ENCODE measurements around the gene FAM98B. TPM values are rescaled to one million over a fixed set of nuclear protein-coding genes. Genes with fewer than 3 reads are reported as not detected.

FAM98B gene
- total RNA-seq, 3 donors from 2014 or later = 42.5 to 44.6 (median 44.0) TPM

GRCh38 chr15:38531509-38531908, 77.6 kb downstream of the FAM98B start:
- no peaks in the 10 kb centered on the region for H3K27me3 Mint-ChIP-seq (ENCODE audit: low read depth)
- no peak overlapping the region for H3K4me3 Mint-ChIP-seq
- DNase-seq (no peak), ATAC-seq (no peak)
- peaks cover 71% of the 10 kb centered on the region for H3K36me3 Mint-ChIP-seq (ENCODE audit: insufficient read depth)
- H3K4me1 Mint-ChIP-seq (ENCODE audit: low read depth) = peaks cover 92% of the 10 kb centered on the region
- no peaks in the 10 kb centered on the region for H3K9me3 Mint-ChIP-seq

DNA sequence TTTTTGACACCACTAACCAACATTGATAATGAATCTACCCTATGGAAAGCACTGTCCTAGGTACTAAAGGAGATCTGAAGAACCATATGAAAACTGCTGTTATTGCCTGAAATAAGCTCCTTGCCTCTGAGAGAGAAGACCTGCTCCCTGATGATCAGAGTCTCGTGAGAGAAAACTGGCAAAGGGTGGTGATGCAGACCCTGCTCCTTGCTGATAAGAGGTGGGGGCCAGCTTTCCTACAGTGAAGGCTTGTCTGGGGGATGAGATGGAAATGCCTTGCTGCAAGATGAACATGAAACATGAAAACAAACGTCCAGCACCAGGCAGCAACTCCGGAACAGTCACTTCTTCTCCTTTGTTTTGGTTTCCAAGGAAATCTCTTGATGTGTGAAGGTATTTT, 78.8 kb downstream of the FAM98B start:
- no peak for DNase-seq
- ATAC-seq = no peak
- Mint-ChIP-seq H3K9me3 (no peaks in the 10 kb centered on the region), H3K4me3 (peak overlapping the region; percentile 27), H3K4me1 (ENCODE audit: low read depth) (peaks cover 95% of the 10 kb centered on the region), H3K36me3 (ENCODE audit: insufficient read depth) (peaks cover 68% of the 10 kb centered on the region), H3K27me3 (ENCODE audit: low read depth) (no peaks in the 10 kb centered on the region)

DNA sequence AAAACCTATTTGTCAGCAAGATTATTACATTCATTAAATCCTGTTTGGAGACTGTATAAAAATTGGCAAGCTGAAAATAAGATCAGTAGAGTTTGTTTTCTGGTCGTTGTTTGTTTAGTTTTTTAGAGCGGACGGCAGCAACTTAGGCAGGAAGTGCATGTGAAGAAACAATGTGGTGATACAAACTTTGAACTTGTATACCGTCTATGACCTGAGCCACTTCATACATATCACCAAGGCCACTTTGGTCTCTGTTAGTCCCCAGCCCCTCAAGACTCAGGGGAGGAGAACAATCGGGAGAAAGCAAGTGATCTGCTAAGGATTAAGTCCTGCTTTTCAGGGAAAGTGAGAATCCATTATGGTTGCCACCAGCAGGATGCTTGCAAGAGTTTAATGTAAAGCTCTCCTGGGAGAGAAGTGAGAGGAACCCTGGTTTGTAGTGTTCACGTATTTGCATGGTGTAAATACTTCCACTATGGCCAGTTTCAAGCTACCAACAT, 79.5 kb downstream of the FAM98B start:
- H3K36me3 Mint-ChIP-seq (ENCODE audit: insufficient read depth) = peaks cover 67% of the 10 kb centered on the region
- no peaks in the 10 kb centered on the region for H3K9me3 Mint-ChIP-seq
- no peak for ATAC-seq
- peaks cover 96% of the 10 kb centered on the region for H3K4me1 Mint-ChIP-seq (ENCODE audit: low read depth)
- H3K4me3 Mint-ChIP-seq = no peak overlapping the region
- DNase-seq = no peak
- no peaks in the 10 kb centered on the region for H3K27me3 Mint-ChIP-seq (ENCODE audit: low read depth)

GRCh38 chr15:38533926-38534325, 80.0 kb downstream of the FAM98B start:
- H3K27me3 Mint-ChIP-seq (ENCODE audit: low read depth) = no peaks in the 10 kb centered on the region
- no peak overlapping the region for H3K4me3 Mint-ChIP-seq

DNA sequence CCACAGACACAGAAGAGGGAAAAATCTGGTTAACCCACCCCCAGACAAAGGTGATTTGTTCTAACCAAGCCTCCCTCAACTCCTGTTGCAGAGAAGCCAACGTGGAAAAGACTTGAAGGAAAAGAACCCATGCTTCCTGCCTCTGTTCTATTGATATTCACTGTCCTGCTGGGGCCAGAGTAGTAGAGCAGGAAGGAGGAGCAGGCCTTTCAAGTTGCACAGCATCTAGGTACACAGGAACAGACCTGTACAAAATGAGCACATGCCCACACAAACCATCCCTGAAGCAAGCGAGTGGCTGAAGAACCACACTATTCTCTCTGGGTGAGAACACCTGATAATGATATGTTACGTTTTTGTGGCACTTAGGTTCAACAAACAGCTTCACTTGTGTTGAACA, 80.8 kb downstream of the FAM98B start:
- Mint-ChIP-seq H3K4me3 (no peak overlapping the region), H3K4me1 (ENCODE audit: low read depth) (peaks cover 98% of the 10 kb centered on the region)

More at GRCh38 chr15:38533926-38534325, 80.0 kb downstream of the FAM98B start:
- no peaks in the 10 kb centered on the region for H3K9me3 Mint-ChIP-seq
- H3K36me3 Mint-ChIP-seq (ENCODE audit: insufficient read depth) = peaks cover 64% of the 10 kb centered on the region
- ATAC-seq (no peak), DNase-seq (no peak)
- peaks cover 97% of the 10 kb centered on the region for H3K4me1 Mint-ChIP-seq (ENCODE audit: low read depth)

DNA sequence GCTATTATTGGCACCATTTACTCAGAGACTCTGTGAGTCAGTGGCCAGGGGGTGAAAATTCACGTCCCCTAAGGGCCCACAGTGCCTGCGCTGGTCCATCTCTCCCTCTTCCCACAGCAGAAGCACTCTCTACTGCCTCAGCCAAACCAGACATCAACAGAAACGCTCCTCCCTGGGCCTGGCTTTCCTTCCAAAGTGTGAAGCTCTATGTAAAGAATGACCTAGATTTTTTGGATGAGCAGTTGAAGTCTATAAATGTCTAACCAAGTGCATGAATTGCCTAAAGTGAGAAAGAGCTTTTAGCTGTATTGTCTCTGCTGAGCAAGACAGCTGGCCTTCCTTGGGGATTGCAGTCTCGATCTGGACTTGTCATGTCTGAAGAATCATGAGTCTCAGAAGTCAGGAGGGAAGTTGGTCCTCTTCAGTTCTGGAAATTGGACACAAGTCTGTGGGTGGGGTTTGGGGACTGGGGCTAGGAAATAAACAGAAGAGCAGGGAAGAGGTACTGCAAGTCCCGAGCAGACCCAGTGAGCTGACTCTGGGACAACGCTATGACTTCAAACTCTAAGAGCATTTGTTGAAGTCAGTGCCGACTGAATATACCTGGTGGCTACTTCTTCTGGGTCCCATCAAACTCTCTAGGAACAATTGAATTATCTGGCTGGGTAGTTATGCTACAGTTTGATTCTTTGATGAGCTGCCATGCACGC, 81.7 kb downstream of the FAM98B start:
- H3K4me1 Mint-ChIP-seq (ENCODE audit: low read depth) = peaks cover 98% of the 10 kb centered on the region
- H3K9me3 Mint-ChIP-seq = no peaks in the 10 kb centered on the region
- peaks cover 51% of the 10 kb centered on the region for H3K36me3 Mint-ChIP-seq (ENCODE audit: insufficient read depth)
- no peak overlapping the region for H3K4me3 Mint-ChIP-seq
- H3K27me3 Mint-ChIP-seq (ENCODE audit: low read depth) = no peaks in the 10 kb centered on the region
- no peak for DNase-seq
- ATAC-seq = no peak

More for the DNA sequence above, 80.8 kb downstream of the FAM98B start:
- H3K9me3 Mint-ChIP-seq = no peaks in the 10 kb centered on the region
- no peak for DNase-seq
- peaks cover 57% of the 10 kb centered on the region for H3K36me3 Mint-ChIP-seq (ENCODE audit: insufficient read depth)
- no peak for ATAC-seq
- H3K27me3 Mint-ChIP-seq (ENCODE audit: low read depth) = no peaks in the 10 kb centered on the region

GRCh38 chr15:38536201-38536676, 82.3 kb downstream of the FAM98B start:
- H3K27me3 Mint-ChIP-seq (ENCODE audit: low read depth) = no peaks in the 10 kb centered on the region
- H3K4me3 Mint-ChIP-seq = no peak overlapping the region
- peaks cover 49% of the 10 kb centered on the region for H3K36me3 Mint-ChIP-seq (ENCODE audit: insufficient read depth)
- peaks cover 98% of the 10 kb centered on the region for H3K4me1 Mint-ChIP-seq (ENCODE audit: low read depth)
- DNase-seq = no peak
- no peaks in the 10 kb centered on the region for H3K9me3 Mint-ChIP-seq
- no peak for ATAC-seq

Other genes with a start within 250 kb of the FAM98B start
- 1 to 10 TPM; 4.3 to 5.5 (median 4.3) TPM for gene SPRED1, start 201.3 kb upstream of the FAM98B start, total RNA-seq
- gene RASGRP1, start 110.7 kb downstream of the FAM98B start, total RNA-seq = 10 to 100 TPM; 36.9 to 55.5 (median 47.6) TPM